Left ventricle myocardium inferior (tissue), 1 donor: ENCODE data around the gene MPST. TPM values are rescaled to one million over a fixed set of nuclear protein-coding genes. Genes with fewer than 3 reads are reported as not detected.
"Not testable (repeated sequence)": the region's sequence is repeated elsewhere in the genome, so short reads cannot be mapped to it uniquely, and the experiment has no call there.

Experiments used
- DNase-seq: peaks from one replicate; pipeline ENCODE4 v3.0.0-alpha.2; 2020
- H3K27ac ChIP-seq: fragments of 200-600 bp; replicated peaks from 2 replicates; pipeline ENCODE4 v1.8.0; 2021
- H3K27me3 ChIP-seq: fragments of 200-600 bp; 2 replicates; pipeline ENCODE4 v1.8.0; 2021; ENCODE audit warnings: low read depth
- H3K36me3 ChIP-seq: fragments of 200-600 bp; 2 replicates; pipeline ENCODE4 v1.8.0; 2021
- H3K4me1 ChIP-seq: fragments of 200-600 bp; 2 replicates; pipeline ENCODE4 v1.8.0; 2021
- H3K4me3 ChIP-seq: fragments of 200-600 bp; 2 replicates; pipeline ENCODE4 v1.8.0; 2021; ENCODE audit warnings: mild to moderate bottlenecking, moderate library complexity
- H3K9me3 ChIP-seq: fragments of 200-600 bp; replicated peaks from 2 replicates; pipeline ENCODE4 v1.8.0; 2021
- CTCF ChIP-seq: fragments of 200-600 bp; IDR thresholded peaks from 2 replicates; pipeline ENCODE4 v1.8.0; 2021; ENCODE audit warnings: antibody characterized with exemption, mild to moderate bottlenecking, borderline replicate concordance
- intact Hi-C: fragments of 100-400 bp; cut with micrococcal nuclease; formaldehyde crosslinking; loops from one replicate; pipeline ENCODE4 v1.11.0; 2022
- total RNA-seq: library from RNA; stranded (reverse); fragmentation: NEBNext Ultra II Directional; extraction: Animal tissue kit (Norgen Biotek cat#: 25700); gene quantifications from one replicate; pipeline ENCODE4 v1.2.1, GENCODE V29; 2021
- donor health status: DM: no; HTN: yes; CAD: no; lungs with severe emphysema.

Gene MPST
- total RNA-seq, 1 donor from 2014 or later = 58.3 TPM

GRCh38 chr22:36986242-36986821 is 33.2 kb upstream of the MPST start:
- Histone ChIP-seq H3K4me1 (no peaks in the 10 kb centered on the region), H3K4me3 (no peak overlapping the region), H3K27ac (no peak overlapping the region), H3K9me3 (peaks cover 19% of the 10 kb centered on the region), H3K36me3 (no peaks in the 10 kb centered on the region), H3K27me3 (peaks cover 67% of the 10 kb centered on the region)
- intact Hi-C loops = no loop called here
- peak; percentile 48 for TF ChIP-seq CTCF
- no peak for DNase-seq

GRCh38 chr22:36988075-36988832 is 31.3 kb upstream of the MPST start:
- H3K4me3 ChIP-seq = no peak overlapping the region
- peaks cover 67% of the 10 kb centered on the region for H3K27me3 ChIP-seq
- H3K36me3 ChIP-seq = no peaks in the 10 kb centered on the region
- H3K27ac ChIP-seq = no peak overlapping the region
- TF ChIP-seq CTCF = no peak
- peaks cover 19% of the 10 kb centered on the region for H3K9me3 ChIP-seq
- no peaks in the 10 kb centered on the region for H3K4me1 ChIP-seq
- DNase-seq = no peak
- intact Hi-C loops = no loop called here

GRCh38 chr22:36989012-36989411 is 30.5 kb upstream of the MPST start:
- H3K36me3 ChIP-seq, H3K27ac ChIP-seq, intact Hi-C loops, H3K4me3 ChIP-seq, DNase-seq, H3K4me1 ChIP-seq: not testable (repeated sequence)
- Histone ChIP-seq H3K27me3 (peaks cover 62% of the 10 kb centered on the region), H3K9me3 (peaks cover 19% of the 10 kb centered on the region)

GRCh38 chr22:36990457-36990856 is 29.1 kb upstream of the MPST start:
- intact Hi-C loops = no loop called here
- Histone ChIP-seq H3K4me3 (no peak overlapping the region), H3K27me3 (peaks cover 55% of the 10 kb centered on the region)

GRCh38 chr22:36991206-36991605 is 28.3 kb upstream of the MPST start:
- H3K27me3 ChIP-seq = peaks cover 55% of the 10 kb centered on the region
- H3K4me3 ChIP-seq = no peak overlapping the region
- no peaks in the 10 kb centered on the region for H3K36me3 ChIP-seq
- no peaks in the 10 kb centered on the region for H3K4me1 ChIP-seq
- no peak for TF ChIP-seq CTCF
- H3K27ac ChIP-seq = no peak overlapping the region
- no peak for DNase-seq
- H3K9me3 ChIP-seq = peaks cover 8% of the 10 kb centered on the region
- intact Hi-C loops = no loop called here

More at GRCh38 chr22:36990457-36990856, 29.1 kb upstream of the MPST start:
- Histone ChIP-seq H3K4me1 (no peaks in the 10 kb centered on the region), H3K9me3 (peaks cover 15% of the 10 kb centered on the region), H3K27ac (no peak overlapping the region), H3K36me3 (no peaks in the 10 kb centered on the region)
- DNase-seq = no peak
- no peak for TF ChIP-seq CTCF

GRCh38 chr22:36997746-36998145 is 21.8 kb upstream of the MPST start:
- Histone ChIP-seq H3K9me3 (no peaks in the 10 kb centered on the region), H3K4me1 (no peaks in the 10 kb centered on the region), H3K36me3 (no peaks in the 10 kb centered on the region), H3K27me3 (peaks cover 8% of the 10 kb centered on the region), H3K4me3 (no peak overlapping the region), H3K27ac (no peak overlapping the region)
- no peak for DNase-seq
- no peak for TF ChIP-seq CTCF
- intact Hi-C loops = no loop called here
